GM11168 (cell line): ENCODE data around the gene FAM76A.
"Not testable (repeated sequence)": the region's sequence is repeated elsewhere in the genome, so short reads cannot be mapped to it uniquely, and the experiment has no call there.

ENCODE experiments used
- in situ Hi-C: fragments of 300-500 bp; cut with MboI; formaldehyde crosslinking; loops from one replicate; pipeline ENCODE4 v1.12.0; 2022; ENCODE audit warnings: low sequenced_read_pairs; ENCODE audit not compliant: unreplicated experiment

The FAM76A gene

GRCh38 chr1:27773826-27774445, 48.2 kb downstream of the FAM76A start:
- in situ Hi-C loops = no loop called here

- in situ Hi-C loops = no loop called here
These were observed 48.9 kb downstream of the FAM76A start for GRCh38 chr1:27774654-27775053.

GRCh38 chr1:27775336-27775735, 49.6 kb downstream of the FAM76A start:
- in situ Hi-C loops = not testable (repeated sequence)

GRCh38 chr1:27776276-27776675, 50.5 kb downstream of the FAM76A start:
- in situ Hi-C loops = not testable (repeated sequence)

DNA sequence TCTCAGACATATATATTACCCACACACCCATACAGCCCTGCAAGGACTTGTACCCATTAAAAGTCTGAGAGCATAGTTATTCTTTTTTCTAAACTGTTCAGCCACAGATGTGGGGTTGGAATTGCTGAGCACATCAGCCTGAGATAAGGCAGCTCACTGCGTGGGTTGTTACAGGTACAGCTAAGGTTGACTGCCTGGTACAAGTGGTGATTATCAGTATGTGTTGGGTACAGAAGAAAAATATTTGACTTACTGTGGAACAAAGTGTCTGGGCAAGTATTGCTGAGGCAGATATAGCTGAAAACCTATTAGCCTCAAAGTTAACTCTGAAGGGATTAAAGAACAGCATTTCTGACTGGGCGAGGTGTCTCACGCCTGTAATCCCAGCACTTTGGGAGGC, 52.3 kb downstream of the FAM76A start:
- in situ Hi-C loops = no loop called here

- in situ Hi-C loops = no loop called here
These were observed 53.4 kb downstream of the FAM76A start for GRCh38 chr1:27779122-27779521.

GRCh38 chr1:27782950-27783349, 57.2 kb downstream of the FAM76A start:
- in situ Hi-C loops = no loop called here

- in situ Hi-C loops = no loop called here
These were observed 58.9 kb downstream of the FAM76A start for GRCh38 chr1:27784700-27785099.

DNA sequence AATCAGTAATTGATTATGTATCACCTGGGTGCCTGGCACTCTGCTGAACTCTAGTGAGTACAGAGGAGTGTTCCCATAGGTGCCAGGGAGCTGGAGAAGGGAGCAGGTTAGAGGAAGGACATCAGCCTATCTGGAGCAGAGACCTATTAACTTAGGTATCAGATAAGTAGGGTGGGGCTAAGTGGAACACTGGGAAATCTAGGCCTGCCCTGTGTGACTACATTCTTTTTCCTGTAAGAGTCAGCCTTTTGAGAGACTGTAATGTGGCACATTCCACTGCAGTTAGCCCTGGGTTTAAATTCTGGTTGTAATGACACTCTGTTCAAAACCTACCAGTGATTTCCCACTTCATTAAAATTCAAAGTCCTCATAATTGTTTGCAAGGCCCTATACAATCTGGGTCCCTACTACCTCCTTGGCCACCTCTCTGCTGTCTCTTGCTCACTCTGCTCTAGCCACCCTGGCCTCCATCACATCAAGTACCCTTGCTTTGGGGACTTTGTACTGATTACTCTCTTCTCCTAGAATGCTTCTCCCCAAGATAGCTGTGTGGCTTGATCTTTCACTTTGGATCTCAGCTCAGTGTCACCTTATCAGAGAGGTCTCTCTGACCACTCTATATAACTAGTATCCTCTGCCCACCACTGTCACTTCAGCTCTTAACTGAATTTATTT, 60.2 kb downstream of the FAM76A start:
- in situ Hi-C loops = no loop called here

DNA sequence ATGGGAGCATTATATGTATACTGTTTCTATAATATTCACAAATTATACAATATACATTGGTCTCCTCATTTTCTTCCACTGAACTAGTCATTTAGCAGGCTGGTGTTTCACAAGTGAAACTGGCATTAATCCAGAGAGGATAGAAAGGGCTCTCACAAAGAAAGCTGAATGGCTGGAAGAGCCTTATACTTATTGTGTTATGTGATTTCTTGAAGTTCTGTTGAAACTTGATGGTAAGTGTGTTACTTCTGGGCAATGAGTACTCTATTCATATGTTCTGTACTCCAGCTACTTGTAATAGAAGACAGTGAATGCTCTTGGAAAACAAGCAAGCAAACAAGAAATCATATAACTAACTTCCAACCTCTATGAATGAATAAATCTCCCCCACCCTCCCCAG, 62.1 kb downstream of the FAM76A start:
- in situ Hi-C loops = no loop called here

- in situ Hi-C loops = no loop called here
These were observed 63.8 kb downstream of the FAM76A start for GRCh38 chr1:27789540-27790041.

DNA sequence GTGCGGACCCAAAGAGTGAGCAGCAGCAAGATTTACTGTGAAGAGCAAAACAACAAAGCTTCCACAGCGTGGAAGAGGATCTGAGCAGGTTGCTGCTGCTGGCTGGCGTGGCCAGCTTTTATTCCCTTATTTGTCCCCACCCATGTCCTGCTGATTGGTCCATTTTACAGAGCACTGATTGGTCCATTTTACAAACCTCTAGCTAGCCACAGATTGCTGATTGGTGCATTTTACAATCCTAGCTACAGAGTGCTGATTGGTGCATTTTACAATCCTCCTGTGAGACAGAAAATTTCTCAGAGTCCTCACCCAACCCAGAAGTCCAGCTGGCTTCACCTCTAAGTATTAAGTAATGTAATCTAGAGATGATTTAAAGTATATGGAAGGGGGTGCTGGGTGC, 64.5 kb downstream of the FAM76A start:
- in situ Hi-C loops = not testable (repeated sequence)

DNA sequence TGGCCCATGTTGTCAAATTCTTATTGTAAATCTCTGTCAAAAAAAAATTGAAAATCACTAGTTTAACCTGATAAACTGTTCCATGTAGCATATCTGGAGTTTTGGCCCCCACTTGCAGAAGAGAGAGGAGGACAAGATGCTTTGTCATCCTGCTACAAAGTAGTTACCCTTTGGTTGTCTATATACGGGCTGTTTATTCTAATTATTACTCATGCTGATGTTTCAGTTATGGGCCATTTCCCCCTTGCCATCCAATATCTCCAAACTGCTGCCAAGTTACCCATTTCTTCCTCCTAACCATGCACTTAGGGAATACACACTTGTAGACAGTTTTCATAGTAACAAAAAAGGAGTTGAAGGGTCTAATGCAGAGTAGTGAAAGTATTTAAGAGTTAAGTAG, 69.8 kb downstream of the FAM76A start:
- in situ Hi-C loops = no loop called here

DNA sequence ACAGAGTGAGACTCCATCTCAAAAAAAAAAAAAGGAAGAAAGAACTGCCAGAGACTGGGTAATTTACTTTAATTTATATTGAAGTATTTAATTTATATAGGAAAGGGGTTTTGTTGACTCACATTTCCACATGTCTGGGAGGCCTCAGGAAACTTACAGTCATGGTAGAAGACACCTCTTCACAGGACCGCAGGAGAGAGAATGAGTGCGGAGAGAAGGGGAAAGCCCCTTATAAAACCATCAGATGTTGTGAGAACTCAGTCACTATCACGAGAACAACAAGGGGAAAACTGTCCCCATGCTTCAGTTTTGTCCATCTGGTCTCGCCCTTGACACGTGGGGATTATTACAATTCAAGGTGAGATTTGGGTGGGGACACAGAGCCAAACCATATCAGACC, 79.0 kb downstream of the FAM76A start:
- in situ Hi-C loops = no loop called here

DNA sequence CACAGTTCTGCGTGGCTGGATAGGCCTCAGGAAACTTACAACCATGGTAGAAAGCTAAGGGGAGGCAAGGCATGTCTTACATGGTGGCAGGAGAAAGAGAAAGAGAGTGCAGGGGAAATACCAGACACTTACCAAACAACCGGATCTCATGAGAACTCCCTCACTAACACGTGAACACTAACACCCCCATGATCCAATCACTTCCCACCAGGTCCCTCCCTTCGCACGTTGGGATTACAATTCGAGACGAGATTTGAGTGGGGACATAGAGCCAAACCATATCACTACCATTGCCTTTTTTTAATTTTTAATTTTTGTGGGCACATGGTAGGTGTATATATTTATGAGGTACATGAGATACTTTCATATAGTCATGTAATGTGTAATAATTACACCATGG, 81.0 kb downstream of the FAM76A start:
- in situ Hi-C loops = no loop called here

DNA sequence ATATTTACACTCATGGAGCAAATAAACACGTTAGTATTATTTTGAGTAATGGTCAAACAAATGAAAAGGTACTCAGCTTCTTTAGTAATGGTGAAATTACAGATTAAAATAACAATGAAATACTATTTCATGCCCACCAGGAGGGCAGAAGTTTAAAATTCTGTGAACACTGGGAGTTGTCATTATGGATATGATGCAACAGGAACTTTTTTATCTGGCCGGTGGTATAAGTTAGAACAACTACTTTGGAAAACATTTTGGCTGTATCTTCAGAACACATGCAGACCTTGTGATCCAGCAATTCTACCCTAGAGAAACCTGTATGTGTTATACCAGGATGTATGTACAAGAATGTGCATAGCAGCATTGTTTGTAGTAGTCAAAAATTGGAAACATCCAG, 81.6 kb downstream of the FAM76A start:
- in situ Hi-C loops = no loop called here

DNA sequence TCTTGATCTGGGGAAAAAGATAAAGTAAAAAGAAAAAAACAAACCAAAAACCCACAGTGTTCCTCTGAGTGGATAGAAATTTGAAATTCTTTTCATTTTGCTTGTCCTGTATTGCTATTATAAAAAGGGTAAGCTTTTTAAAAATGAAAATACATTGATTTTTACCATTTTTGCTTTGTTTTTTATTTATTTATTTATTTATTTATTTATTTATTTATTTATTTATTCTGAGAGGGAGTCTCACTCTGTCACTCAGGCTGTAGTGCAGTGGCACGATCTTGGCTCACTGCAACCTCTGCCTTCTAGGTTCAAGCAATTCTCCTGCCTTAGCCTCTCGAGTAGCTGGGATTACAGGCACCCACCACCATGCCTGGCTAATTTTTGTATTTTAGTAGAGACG, 82.4 kb downstream of the FAM76A start:
- in situ Hi-C loops = not testable (repeated sequence)

DNA sequence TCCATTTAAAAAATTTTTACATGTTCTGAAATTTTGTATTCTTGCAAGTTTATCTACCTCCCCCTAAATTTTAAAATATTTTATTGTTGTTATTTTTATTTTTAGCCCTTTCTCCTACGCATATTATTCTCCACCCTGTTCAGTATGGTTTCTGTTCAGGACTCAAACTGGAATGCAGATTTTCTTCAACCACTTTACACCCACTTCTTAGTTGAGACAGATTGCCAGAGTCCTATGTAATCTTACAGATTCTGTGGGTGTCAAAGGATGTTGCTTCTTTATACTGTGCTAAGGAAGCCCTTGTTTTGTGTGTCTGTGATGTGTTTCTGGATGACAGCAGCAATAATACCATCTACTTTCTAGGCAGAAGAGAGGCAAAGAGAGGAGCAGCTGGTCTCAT, 84.1 kb downstream of the FAM76A start:
- in situ Hi-C loops = no loop called here

DNA sequence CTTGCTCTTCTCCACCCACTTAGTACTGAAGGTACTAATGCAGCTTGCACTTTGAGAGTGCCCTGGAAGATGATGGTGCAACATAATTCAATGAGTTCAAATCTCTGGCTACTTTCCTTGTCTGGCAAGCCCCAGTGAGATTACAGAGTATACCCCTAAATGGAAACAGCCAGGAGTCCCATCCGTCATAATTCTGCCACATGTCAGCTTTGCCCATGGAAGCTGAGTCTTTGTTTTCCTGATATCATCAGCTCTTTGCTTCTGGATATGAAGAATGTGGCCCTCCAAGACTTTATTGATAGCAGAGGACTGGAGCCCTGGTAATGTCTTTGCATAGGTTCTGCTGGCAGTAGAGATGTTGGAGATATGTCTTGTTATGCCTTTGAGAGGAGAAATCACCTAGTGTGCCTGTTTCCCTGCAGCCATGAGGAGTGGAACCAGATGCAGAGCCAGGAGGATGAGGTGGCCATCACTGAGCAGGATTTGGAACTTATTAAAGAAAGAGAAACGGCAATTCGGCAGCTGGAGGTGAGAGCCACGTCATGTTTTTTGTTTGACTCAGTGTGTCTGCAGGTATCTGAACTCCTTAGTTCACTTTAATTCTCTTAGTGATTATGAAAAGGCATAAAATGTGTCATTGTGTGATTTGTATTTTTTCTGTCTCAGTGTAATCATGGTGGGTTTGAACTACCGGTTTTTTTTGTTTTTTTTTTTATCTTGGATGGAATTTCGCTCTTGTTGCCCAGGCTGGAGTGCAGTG, 86.2 kb downstream of the FAM76A start:
- in situ Hi-C loops = no loop called here
